ENCODE results near the gene TNFRSF8. TPM values are rescaled to one million over a fixed set of nuclear protein-coding genes. Genes with fewer than 3 reads are reported as not detected.

TNFRSF8 gene
- total and polyA plus RNA-seq, 9 of the 15 experiments (the other 6 are each of a cell fraction or from before 2014, with no cell fraction given) = 3.5 to 38.4 (median 17.1) TPM

DNA sequence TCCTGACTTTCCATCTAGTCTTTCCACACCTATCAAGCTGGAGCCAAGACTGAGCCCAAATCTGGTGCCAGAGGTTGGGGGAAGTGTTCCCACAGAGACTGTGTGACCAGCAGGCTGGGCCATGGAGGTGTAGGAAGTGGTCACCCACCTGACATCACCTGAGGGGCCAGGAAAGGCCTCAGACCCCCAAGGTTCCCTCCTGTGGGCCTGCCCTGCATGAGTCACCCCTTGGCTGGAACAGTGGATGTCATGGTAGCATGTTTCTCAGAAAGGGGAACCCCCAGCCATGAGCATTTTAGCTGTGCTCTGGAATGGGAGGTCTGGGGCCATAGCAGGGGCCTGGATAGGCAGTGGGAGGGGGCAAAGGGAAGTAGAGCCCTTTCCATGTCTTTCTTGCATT, 5.7 kb upstream of the TNFRSF8 start:
- Histone ChIP-seq H3K27me3 (ENCODE audit: control insufficient read depth in 2 of 2, insufficient read depth in 2 of 2, low read length in 2 of 2) (no peaks in the 10 kb centered on the region), H2AFZ (ENCODE audit: low read depth, low read length) (no peak overlapping the region), H3K36me3 (ENCODE audit: control insufficient read depth, insufficient read depth, low read length) (no peaks in the 10 kb centered on the region), H3K9me1 (ENCODE audit: control insufficient read depth, insufficient read depth, low read length) (no peaks in the 10 kb centered on the region), H3K4me3 (no peak overlapping the region), H3K9me3 (replicated peaks; ENCODE audit: control insufficient read depth, insufficient read depth, low read depth, low read length) (0 out of 2 replicates have a peak, but pooled peaks cover 3% of the 10 kb centered on the region), H3K9ac (ENCODE audit: insufficient read depth in 1 of 2, low read depth in 2 of 2, low read length in 2 of 2) (peak overlapping the region in 1 of 2 experiments; percentile 37; a peak in 2 of 4 replicates), H3K79me2 (ENCODE audit: control insufficient read depth, insufficient read depth, low read length) (no peaks in the 10 kb centered on the region), H3K27ac (ENCODE audit: extremely low read depth, low read depth, low read length) (no peak overlapping the region), H4K20me1 (replicated peaks; ENCODE audit: control insufficient read depth, insufficient read depth, low read length) (no peaks in the 10 kb centered on the region), H3K4me2 (ENCODE audit: insufficient read depth, low read length) (no peak overlapping the region), H3K4me1 (replicated peaks in 1 of 2; ENCODE audit: control insufficient read depth in 2 of 2, insufficient read depth in 2 of 2, low read length in 2 of 2) (peaks cover 19 to 32% of the 10 kb centered on the region in 2 experiments)
- ChIA-PET CTCF (ENCODE audit: low intra/inter-chr PET ratio) (no interaction called here), POLR2A (interaction anchor here (0.6 to 1.0 kb wide), 5 partner anchors 10 to 148 kb away, joined by 3 to 5 read pairs (median 4); no protein-coding TSS in a partner anchor)
- FAIRE-seq = no peak
- ATAC-seq = peak; percentile 21; the same call in 2 of the 3 replicates
- BruUV-seq (replicated peaks) = no TSS peak
- peak in 1 of 4 experiments; percentile 45 for DNase-seq (ENCODE audit: extremely low read depth in 1 of 4, low spot score in 3 of 4)
- intact Hi-C loops (cut with micrococcal nuclease) = no loop called here
- in situ Hi-C loops (cut with MboI) = no loop called here
- TF ChIP-seq ZNF584 (CRISPR knock-in tag; IDR thresholded peaks at IDR 0.05; ENCODE audit: low read depth) (no peak), HDAC2 (IDR thresholded peaks at IDR 0.05) (no peak), FOSL1 (tag; conservative IDR thresholded peaks at IDR 0.05) (peak; percentile 42; the same call in 1 of the 2 replicates), KDM1A (IDR thresholded peaks at IDR 0.05) (no peak), TRIM24 (IDR thresholded peaks at IDR 0.05) (no peak), ILF3 (IDR thresholded peaks at IDR 0.05; ENCODE audit: borderline replicate concordance) (no peak), NR3C1 (CRISPR knock-in tag; IDR thresholded peaks at IDR 0.05) (no peak), HNRNPH1 (optimal IDR thresholded peaks at IDR 0.05; ENCODE audit: low read depth, low read length) (no peak), MCM2 (IDR thresholded peaks at IDR 0.05; ENCODE audit: low read depth) (no peak), KAT8 (IDR thresholded peaks at IDR 0.05; ENCODE audit: low read depth) (no peak), IFI16 (CRISPR knock-in tag; IDR thresholded peaks at IDR 0.05) (no peak), MAFF (IDR thresholded peaks at IDR 0.05; ENCODE audit: low read length) (no peak), ZBTB7A (IDR thresholded peaks at IDR 0.05; ENCODE audit: borderline replicate concordance, control insufficient read depth, low read depth, low read length) (peak; percentile 48; the same call in 1 of the 2 replicates), HDAC6 (IDR thresholded peaks at IDR 0.05; ENCODE audit: low read depth, low read length) (no peak)
- TF ChIP-seq, protein P1, sequence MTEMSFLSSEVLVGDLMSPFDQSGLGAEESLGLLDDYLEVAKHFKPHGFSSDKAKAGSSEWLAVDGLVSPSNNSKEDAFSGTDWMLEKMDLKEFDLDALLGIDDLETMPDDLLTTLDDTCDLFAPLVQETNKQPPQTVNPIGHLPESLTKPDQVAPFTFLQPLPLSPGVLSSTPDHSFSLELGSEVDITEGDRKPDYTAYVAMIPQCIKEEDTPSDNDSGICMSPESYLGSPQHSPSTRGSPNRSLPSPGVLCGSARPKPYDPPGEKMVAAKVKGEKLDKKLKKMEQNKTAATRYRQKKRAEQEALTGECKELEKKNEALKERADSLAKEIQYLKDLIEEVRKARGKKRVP (CRISPR knock-in tag; IDR thresholded peaks at IDR 0.05) = no peak
- TF ChIP-seq, protein P2, sequence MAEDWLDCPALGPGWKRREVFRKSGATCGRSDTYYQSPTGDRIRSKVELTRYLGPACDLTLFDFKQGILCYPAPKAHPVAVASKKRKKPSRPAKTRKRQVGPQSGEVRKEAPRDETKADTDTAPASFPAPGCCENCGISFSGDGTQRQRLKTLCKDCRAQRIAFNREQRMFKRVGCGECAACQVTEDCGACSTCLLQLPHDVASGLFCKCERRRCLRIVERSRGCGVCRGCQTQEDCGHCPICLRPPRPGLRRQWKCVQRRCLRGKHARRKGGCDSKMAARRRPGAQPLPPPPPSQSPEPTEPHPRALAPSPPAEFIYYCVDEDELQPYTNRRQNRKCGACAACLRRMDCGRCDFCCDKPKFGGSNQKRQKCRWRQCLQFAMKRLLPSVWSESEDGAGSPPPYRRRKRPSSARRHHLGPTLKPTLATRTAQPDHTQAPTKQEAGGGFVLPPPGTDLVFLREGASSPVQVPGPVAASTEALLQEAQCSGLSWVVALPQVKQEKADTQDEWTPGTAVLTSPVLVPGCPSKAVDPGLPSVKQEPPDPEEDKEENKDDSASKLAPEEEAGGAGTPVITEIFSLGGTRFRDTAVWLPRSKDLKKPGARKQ (CRISPR knock-in tag; IDR thresholded peaks at IDR 0.05) = no peak
- TF ChIP-seq, protein P3, sequence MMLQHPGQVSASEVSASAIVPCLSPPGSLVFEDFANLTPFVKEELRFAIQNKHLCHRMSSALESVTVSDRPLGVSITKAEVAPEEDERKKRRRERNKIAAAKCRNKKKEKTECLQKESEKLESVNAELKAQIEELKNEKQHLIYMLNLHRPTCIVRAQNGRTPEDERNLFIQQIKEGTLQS (IDR thresholded peaks at IDR 0.05) = peak; percentile 81
- TF ChIP-seq, protein P3 (CRISPR knock-in tag; conservative IDR thresholded peaks at IDR 0.05) = no peak
- TF ChIP-seq, protein P4, sequence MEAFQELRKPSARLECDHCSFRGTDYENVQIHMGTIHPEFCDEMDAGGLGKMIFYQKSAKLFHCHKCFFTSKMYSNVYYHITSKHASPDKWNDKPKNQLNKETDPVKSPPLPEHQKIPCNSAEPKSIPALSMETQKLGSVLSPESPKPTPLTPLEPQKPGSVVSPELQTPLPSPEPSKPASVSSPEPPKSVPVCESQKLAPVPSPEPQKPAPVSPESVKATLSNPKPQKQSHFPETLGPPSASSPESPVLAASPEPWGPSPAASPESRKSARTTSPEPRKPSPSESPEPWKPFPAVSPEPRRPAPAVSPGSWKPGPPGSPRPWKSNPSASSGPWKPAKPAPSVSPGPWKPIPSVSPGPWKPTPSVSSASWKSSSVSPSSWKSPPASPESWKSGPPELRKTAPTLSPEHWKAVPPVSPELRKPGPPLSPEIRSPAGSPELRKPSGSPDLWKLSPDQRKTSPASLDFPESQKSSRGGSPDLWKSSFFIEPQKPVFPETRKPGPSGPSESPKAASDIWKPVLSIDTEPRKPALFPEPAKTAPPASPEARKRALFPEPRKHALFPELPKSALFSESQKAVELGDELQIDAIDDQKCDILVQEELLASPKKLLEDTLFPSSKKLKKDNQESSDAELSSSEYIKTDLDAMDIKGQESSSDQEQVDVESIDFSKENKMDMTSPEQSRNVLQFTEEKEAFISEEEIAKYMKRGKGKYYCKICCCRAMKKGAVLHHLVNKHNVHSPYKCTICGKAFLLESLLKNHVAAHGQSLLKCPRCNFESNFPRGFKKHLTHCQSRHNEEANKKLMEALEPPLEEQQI (IDR thresholded peaks at IDR 0.05) = no peak
